Stimulated activated naive B cell treated with anti-CD40 and anti-IgM and Interleukin-4, amounts not matched to agents 10 μg/mL and 1 μg/mL and 100 μg/mL, for 72 hours (primary cell): ENCODE results near the gene QPCTL.

Experiments
- ATAC-seq, 2 donors: fragments of 150-1000 bp; cut with Tn5 transposase; replicated peaks; 2 replicates each; pipeline ENCODE4 v1.10.0; 2021; ENCODE audit warnings: moderate library complexity in 1 of 2
- DNase-seq: peaks from one replicate; pipeline ENCODE4 v3.0.0; 2021
- H3K27ac Mint-ChIP-seq: one replicate; pipeline ENCODE4 v1.8.0; 2022; ENCODE audit warnings: mild to moderate bottlenecking, mixed read lengths
- H3K27me3 Mint-ChIP-seq, 2 donors: one replicate each; pipeline ENCODE4 v1.8.0; 2022; ENCODE audit warnings: mixed read lengths in 2 of 2
- H3K36me3 Mint-ChIP-seq, 2 donors: one replicate each; pipeline ENCODE4 v1.8.0; 2022; ENCODE audit warnings: mixed read lengths in 2 of 2, mild to moderate bottlenecking in 1 of 2
- H3K4me1 Mint-ChIP-seq, 2 donors: one replicate each; pipeline ENCODE4 v1.8.0; 2022; ENCODE audit warnings: mixed read lengths in 2 of 2, mild to moderate bottlenecking in 1 of 2
- H3K4me3 Mint-ChIP-seq, 2 donors: one replicate each; pipeline ENCODE4 v1.8.0; 2022; ENCODE audit warnings: mild to moderate bottlenecking in 2 of 2, mixed read lengths in 2 of 2, moderate library complexity in 1 of 2
- H3K9me3 Mint-ChIP-seq, 2 donors: one replicate each; pipeline ENCODE4 v1.8.0; 2022; ENCODE audit warnings: mixed read lengths in 2 of 2, mild to moderate bottlenecking in 1 of 2

Gene QPCTL

GRCh38 chr19:45691516-45692186 is 815 bp upstream of the QPCTL start, which contains the start of gene SNRPD2:
Gene SNRPD2 (minus strand): TSS chr19:45691953. CDS start chr19:45691888, 65 bp downstream.
- H3K36me3 Mint-ChIP-seq: peaks cover 31 to 52% of the 10 kb centered on the region in 2 donors

GRCh38 chr19:45693106-45693788 is 781 bp downstream of the QPCTL start:
- Mint-ChIP-seq H3K9me3 (no peaks in the 10 kb centered on the region), H3K4me1 (peaks cover 23 to 38% of the 10 kb centered on the region in 2 donors), H3K27ac (peak overlapping the region; percentile 98), H3K36me3 (peaks cover 32 to 51% of the 10 kb centered on the region in 2 donors), H3K27me3 (no peaks in the 10 kb centered on the region), H3K4me3 (peak overlapping the region; percentile 86 to 95)
- peak; percentile 13 to 15 for ATAC-seq
- DNase-seq: peak; percentile 73

More at GRCh38 chr19:45691516-45692186, 815 bp upstream of the QPCTL start, which contains the start of gene SNRPD2:
- DNase-seq (peak; percentile 93), ATAC-seq (peak; percentile 45 to 56)
- Mint-ChIP-seq H3K4me1 (peaks cover 19 to 32% of the 10 kb centered on the region in 2 donors), H3K4me3 (peak within 1 kb of the TSS; percentile 86 to 95), H3K27me3 (no peaks in the 10 kb centered on the region), H3K9me3 (no peaks in the 10 kb centered on the region), H3K27ac (peak within 1 kb of the TSS; percentile 98)

- ATAC-seq: no peak
- peaks cover 27 to 36% of the 10 kb centered on the region in 2 donors for H3K36me3 Mint-ChIP-seq
- H3K9me3 Mint-ChIP-seq: no peaks in the 10 kb centered on the region
- no peaks in the 10 kb centered on the region for H3K27me3 Mint-ChIP-seq
- peaks cover 9 to 26% of the 10 kb centered on the region in 2 donors for H3K4me1 Mint-ChIP-seq
- peak overlapping the region; percentile 14 for H3K27ac Mint-ChIP-seq
- no peak overlapping the region for H3K4me3 Mint-ChIP-seq
- DNase-seq: no peak
Observed at GRCh38 chr19:45701676-45702075, 9.2 kb downstream of the QPCTL start.

GRCh38 chr19:45705115-45705514 is 12.6 kb downstream of the QPCTL start:
- no peaks in the 10 kb centered on the region for H3K27me3 Mint-ChIP-seq
- H3K4me3 Mint-ChIP-seq: no peak overlapping the region
- H3K27ac Mint-ChIP-seq: no peak overlapping the region
- H3K9me3 Mint-ChIP-seq: no peaks in the 10 kb centered on the region
- DNase-seq (no peak), ATAC-seq (no peak)
- H3K36me3 Mint-ChIP-seq: peaks cover 31 to 33% of the 10 kb centered on the region in 2 donors
- peaks cover 6 to 25% of the 10 kb centered on the region in 2 donors for H3K4me1 Mint-ChIP-seq

GRCh38 chr19:45705710-45706415 is 13.4 kb downstream of the QPCTL start:
- Mint-ChIP-seq H3K36me3 (peaks cover 36 to 39% of the 10 kb centered on the region in 2 donors), H3K27me3 (no peaks in the 10 kb centered on the region)

GRCh38 chr19:45710356-45711130 is 18.1 kb downstream of the QPCTL start:
- no peak overlapping the region for H3K4me3 Mint-ChIP-seq
- H3K27me3 Mint-ChIP-seq: no peaks in the 10 kb centered on the region
- DNase-seq: no peak
- no peak overlapping the region for H3K27ac Mint-ChIP-seq
- peaks cover 9 to 38% of the 10 kb centered on the region in 2 donors for H3K4me1 Mint-ChIP-seq
- H3K36me3 Mint-ChIP-seq: peaks cover 29% of the 10 kb centered on the region in 2 donors
- no peaks in the 10 kb centered on the region for H3K9me3 Mint-ChIP-seq
- ATAC-seq: no peak

More at GRCh38 chr19:45705710-45706415, 13.4 kb downstream of the QPCTL start:
- H3K4me1 Mint-ChIP-seq: peaks cover 8 to 32% of the 10 kb centered on the region in 2 donors
- DNase-seq: no peak
- no peak for ATAC-seq
- H3K9me3 Mint-ChIP-seq: no peaks in the 10 kb centered on the region
- H3K4me3 Mint-ChIP-seq: peak overlapping the region in 1 of 2 donors; percentile 32
- peak overlapping the region; percentile 47 for H3K27ac Mint-ChIP-seq

GRCh38 chr19:45711851-45712698 is 19.6 kb downstream of the QPCTL start:
- Mint-ChIP-seq H3K36me3 (peaks cover 25 to 26% of the 10 kb centered on the region in 2 donors), H3K4me3 (no peak overlapping the region), H3K27me3 (no peaks in the 10 kb centered on the region), H3K27ac (no peak overlapping the region), H3K9me3 (no peaks in the 10 kb centered on the region), H3K4me1 (peaks cover 16 to 40% of the 10 kb centered on the region in 2 donors)
- no peak for ATAC-seq
- DNase-seq: no peak

- H3K36me3 Mint-ChIP-seq: peaks cover 25 to 26% of the 10 kb centered on the region in 2 donors
- no peak overlapping the region for H3K4me3 Mint-ChIP-seq
- no peak overlapping the region for H3K27ac Mint-ChIP-seq
- H3K9me3 Mint-ChIP-seq: no peaks in the 10 kb centered on the region
- DNase-seq: no peak
- H3K27me3 Mint-ChIP-seq: no peaks in the 10 kb centered on the region
- H3K4me1 Mint-ChIP-seq: peaks cover 16 to 41% of the 10 kb centered on the region in 2 donors
- ATAC-seq: no peak
Observed at GRCh38 chr19:45712699-45713067, 20.2 kb downstream of the QPCTL start.

- no peaks in the 10 kb centered on the region for H3K27me3 Mint-ChIP-seq
- H3K36me3 Mint-ChIP-seq: peaks cover 25 to 26% of the 10 kb centered on the region in 2 donors
- no peak overlapping the region for H3K27ac Mint-ChIP-seq
- DNase-seq (no peak), ATAC-seq (no peak)
- no peak overlapping the region for H3K4me3 Mint-ChIP-seq
- peaks cover 19 to 44% of the 10 kb centered on the region in 2 donors for H3K4me1 Mint-ChIP-seq
- no peaks in the 10 kb centered on the region for H3K9me3 Mint-ChIP-seq
Observed at GRCh38 chr19:45713141-45713540, 20.7 kb downstream of the QPCTL start.

GRCh38 chr19:45715139-45715538 is 22.7 kb downstream of the QPCTL start:
- Mint-ChIP-seq H3K27me3 (no peaks in the 10 kb centered on the region), H3K4me1 (peaks cover 26 to 51% of the 10 kb centered on the region in 2 donors), H3K4me3 (no peak overlapping the region), H3K36me3 (peaks cover 32 to 34% of the 10 kb centered on the region in 2 donors), H3K9me3 (no peaks in the 10 kb centered on the region), H3K27ac (no peak overlapping the region)
- DNase-seq: no peak
- no peak for ATAC-seq

- no peak for DNase-seq
- peak in 1 of 2 donors; percentile 5 for ATAC-seq
- Mint-ChIP-seq H3K36me3 (peaks cover 29 to 32% of the 10 kb centered on the region in 2 donors), H3K4me1 (peaks cover 22 to 41% of the 10 kb centered on the region in 2 donors), H3K27me3 (no peaks in the 10 kb centered on the region), H3K9me3 (no peaks in the 10 kb centered on the region), H3K4me3 (peak overlapping the region; percentile 95 to 98), H3K27ac (peak overlapping the region; percentile 99)
Observed at GRCh38 chr19:45716359-45717130, 24.1 kb downstream of the QPCTL start.

GRCh38 chr19:45717131-45717982 is 24.9 kb downstream of the QPCTL start:
- H3K27me3 Mint-ChIP-seq: no peaks in the 10 kb centered on the region
- H3K4me1 Mint-ChIP-seq: peaks cover 24 to 41% of the 10 kb centered on the region in 2 donors
- H3K27ac Mint-ChIP-seq: peak overlapping the region; percentile 99
- H3K9me3 Mint-ChIP-seq: no peaks in the 10 kb centered on the region
- DNase-seq: peak; percentile 99
- peak overlapping the region; percentile 95 to 98 for H3K4me3 Mint-ChIP-seq
- peaks cover 30 to 32% of the 10 kb centered on the region in 2 donors for H3K36me3 Mint-ChIP-seq
- peak; percentile 97 to 98 for ATAC-seq
